Common myeloid progenitor, CD34-positive (primary cell): ENCODE results near the gene TBPL2.
A peak's percentile ranks its signal among the peaks of the same experiment; 100 is the strongest.
"Not testable (repeated sequence)": the region's sequence is repeated elsewhere in the genome, so short reads cannot be mapped to it uniquely, and the experiment has no call there.

ENCODE experiments used
- CTCF ChIA-PET: fragments of 350-600 bp; sonication (Branson Sonifier 250); formaldehyde crosslinking; loops from one replicate; lab custom pipeline; 2021; ENCODE audit warnings: antibody characterized with exemption; lab: Charles Lee
- POLR2A ChIA-PET: fragments of 350-600 bp; sonication (Branson Sonifier 250); formaldehyde crosslinking; loops from one replicate; lab custom pipeline; 2021; ENCODE audit warnings: antibody characterized with exemption; lab: Charles Lee
- DNase-seq, 3 donors: peaks; one replicate each; pipeline versions ENCODE4 v3.0.0 to v3.0.0-alpha.2; 2013
- H3K27ac ChIP-seq, 2 experiments: 1 replicate in 1 of 2; 2 replicates in 1 of 2; pipeline ENCODE4 v1.7.0; 2013; ENCODE audit warnings: inconsistent platforms in 2 of 2, low read length in 2 of 2, mild to moderate bottlenecking in 2 of 2, low read depth in 1 of 2, moderate library complexity in 1 of 2; ENCODE audit not compliant: severe bottlenecking in 2 of 2, insufficient read depth in 1 of 2, poor library complexity in 1 of 2
- H3K27me3 ChIP-seq, 5 experiments: replicated peaks in 2 of 5; 1 replicate in 3 of 5; 2 replicates in 2 of 5; pipeline versions ENCODE4 v1.6.1 to v1.7.0; 2013; ENCODE audit warnings: low read length in 4 of 5, mild to moderate bottlenecking in 2 of 5, moderate library complexity in 2 of 5, inconsistent platforms in 1 of 5; ENCODE audit not compliant: insufficient read depth in 5 of 5, control insufficient read depth in 4 of 5
- H3K36me3 ChIP-seq, 4 experiments: 1 replicate in 2 of 4; 2 replicates in 2 of 4; pipeline versions ENCODE4 v1.6.1 to v1.7.0; 2013; ENCODE audit warnings: low read length in 3 of 4, control low read depth in 1 of 4, mild to moderate bottlenecking in 1 of 4; ENCODE audit not compliant: control insufficient read depth in 4 of 4, insufficient read depth in 4 of 4
- H3K4me1 ChIP-seq, 4 experiments: 1 replicate in 3 of 4; 2 replicates in 1 of 4; pipeline versions ENCODE4 v1.6.1 to v1.7.1; 2013; ENCODE audit warnings: low read length in 3 of 4, mild to moderate bottlenecking in 3 of 4, control low read depth in 1 of 4, inconsistent platforms in 1 of 4, moderate library complexity in 1 of 4; ENCODE audit not compliant: control insufficient read depth in 4 of 4, insufficient read depth in 4 of 4; ENCODE audit errors: control extremely low read depth in 1 of 4
- H3K4me3 ChIP-seq, 7 experiments: 1 replicate in 4 of 7; 2 replicates in 3 of 7; pipeline versions ENCODE4 v1.5.1 to v1.7.0; 2013; ENCODE audit warnings: mild to moderate bottlenecking in 7 of 7, low read length in 6 of 7, moderate library complexity in 6 of 7, inconsistent platforms in 2 of 7, low read depth in 2 of 7, control low read depth in 1 of 7; ENCODE audit not compliant: insufficient read depth in 4 of 7, control insufficient read depth in 1 of 7; ENCODE audit errors: extremely low read depth in 1 of 7
- H3K9me3 ChIP-seq, 5 experiments: 1 replicate in 4 of 5; 2 replicates in 1 of 5; pipeline versions ENCODE4 v1.6.1 to v1.7.1; 2013; ENCODE audit warnings: low read length in 4 of 5, mild to moderate bottlenecking in 2 of 5, inconsistent platforms in 1 of 5, low read depth in 1 of 5, moderate library complexity in 1 of 5; ENCODE audit not compliant: control insufficient read depth in 4 of 5, insufficient read depth in 2 of 5; ENCODE audit errors: control extremely low read depth in 1 of 5
- WGBS: methylation state at CpG from one replicate; pipeline ENCODE4 v1.1.5; 2013; ENCODE audit not compliant: insufficient coverage; 5-methylcytosine and 5-hydroxymethylcytosine counted together

TBPL2 gene

GRCh38 chr14:55384536-55384935 lies 55.9 kb downstream of the TBPL2 start:
- WGBS, result 97% methylated on average over 3 of the region's 3 CpGs
- Histone ChIP-seq H3K27me3 (no peaks in the 10 kb centered on the region), H3K36me3 (peaks cover 2 to 73% (median 44%) of the 10 kb centered on the region in 4 experiments), H3K4me1 (peaks cover 0 to 2% (median 0%) of the 10 kb centered on the region in 4 experiments), H3K4me3 (peak overlapping the region in 1 of 7 experiments; percentile 41), H3K27ac (peak overlapping the region in 1 of 2 experiments; percentile 57), H3K9me3 (no peaks in the 10 kb centered on the region)
- POLR2A ChIA-PET, result no interaction called here
- no peak for DNase-seq
- CTCF ChIA-PET, result interaction anchor here (0.5 to 0.9 kb wide), 2 partner anchors 26 to 820 kb away, joined by 3 read pairs; no protein-coding TSS in a partner anchor

DNA sequence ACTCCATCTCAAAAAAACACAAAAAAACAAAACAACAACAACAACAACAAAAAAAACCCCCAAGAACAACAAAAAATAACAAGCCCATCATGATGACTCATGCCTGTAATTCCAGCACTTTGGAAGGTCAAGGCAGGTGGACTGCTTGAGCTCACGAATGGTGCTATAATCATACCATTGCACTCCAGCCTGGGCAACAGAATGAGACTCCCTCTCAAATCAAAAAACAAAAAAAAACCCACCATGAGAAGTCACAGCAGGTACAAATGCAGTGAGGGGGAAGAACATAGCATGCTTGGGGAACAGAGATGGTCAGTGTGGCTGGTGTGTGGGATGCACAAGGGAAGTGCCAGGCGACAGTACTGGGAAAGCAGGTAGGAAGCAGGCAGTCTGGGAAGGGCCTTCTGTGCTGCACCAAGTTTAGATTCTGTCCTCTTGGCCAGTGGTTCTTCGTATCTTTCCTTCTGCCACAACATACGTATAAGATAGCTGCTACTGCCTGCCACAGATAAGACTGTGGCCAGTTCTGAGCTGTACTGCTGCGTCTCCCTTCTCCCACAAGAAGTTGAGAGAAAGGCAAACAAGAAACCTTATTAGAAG lies 56.8 kb downstream of the TBPL2 start:
- Histone ChIP-seq H3K27ac (peak overlapping the region in 1 of 2 experiments; percentile 57), H3K4me1 (peaks cover 0 to 2% (median 0%) of the 10 kb centered on the region in 4 experiments), H3K36me3 (peaks cover 2 to 72% (median 39%) of the 10 kb centered on the region in 4 experiments), H3K4me3 (peak overlapping the region in 1 of 7 experiments; percentile 1), H3K27me3 (no peaks in the 10 kb centered on the region), H3K9me3 (no peaks in the 10 kb centered on the region)
- 78% methylated on average over 4 of the region's 5 CpGs for WGBS
- peak; percentile 58 to 80 (median 63) for DNase-seq
- ChIA-PET POLR2A (no interaction called here), CTCF (interaction anchor here (0.9 to 1.0 kb wide), 2 partner anchors 12 to 27 kb away, joined by 3 to 4 read pairs; no protein-coding TSS in a partner anchor)

- H3K27ac ChIP-seq, H3K4me3 ChIP-seq, POLR2A ChIA-PET, DNase-seq, H3K27me3 ChIP-seq, H3K9me3 ChIP-seq, H3K4me1 ChIP-seq: not testable (repeated sequence)
- 99% methylated on average over 10 of the region's 10 CpGs for WGBS
- CTCF ChIA-PET, result interaction anchor here (1.1 to 1.2 kb wide), 2 partner anchors 10 to 12 kb away, joined by 3 read pairs; no protein-coding TSS in a partner anchor
- H3K36me3 ChIP-seq, result peaks cover 2 to 74% (median 37%) of the 10 kb centered on the region in 4 experiments
These were observed 57.4 kb downstream of the TBPL2 start for GRCh38 chr14:55383056-55383466.

DNA sequence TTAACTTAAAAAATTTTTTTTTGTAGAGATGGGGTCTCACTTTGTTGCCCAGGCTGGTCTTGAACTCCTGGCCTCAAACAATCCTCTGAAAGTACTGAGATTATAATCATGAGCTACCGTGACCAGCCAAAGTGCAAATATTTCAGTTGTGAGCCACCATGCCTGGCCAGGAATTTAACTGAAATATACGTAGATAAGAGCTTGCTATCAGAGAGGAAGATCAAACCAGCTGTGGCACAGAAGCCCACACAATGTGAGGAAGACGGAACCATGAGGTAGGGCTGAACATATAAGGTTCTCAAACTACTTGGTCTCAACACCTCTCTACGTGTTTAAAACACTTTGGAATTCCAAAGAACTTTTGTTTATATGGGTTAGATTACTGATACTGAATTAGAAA lies 57.9 kb downstream of the TBPL2 start:
- ChIA-PET CTCF (interaction anchor here (1.1 to 1.7 kb wide), 4 partner anchors 9 to 28 kb away, joined by 3 to 6 read pairs (median 3); no protein-coding TSS in a partner anchor), POLR2A (interaction anchor here (0.6 kb wide), 1 partner anchor 62 kb away, joined by 3 read pairs; no protein-coding TSS in a partner anchor)
- peaks cover 2 to 78% (median 39%) of the 10 kb centered on the region in 4 experiments for H3K36me3 ChIP-seq

GRCh38 chr14:55381561-55381960 lies 58.9 kb downstream of the TBPL2 start:
- H3K36me3 ChIP-seq, result peaks cover 5 to 82% (median 39%) of the 10 kb centered on the region in 4 experiments
- CTCF ChIA-PET, result interaction anchor here (1.2 to 1.7 kb wide), 3 partner anchors 10 to 27 kb away, joined by 3 to 6 read pairs (median 3); no protein-coding TSS in a partner anchor

More for the DNA sequence above, 57.9 kb downstream of the TBPL2 start:
- Histone ChIP-seq H3K4me1 (peaks cover 0 to 2% (median 0%) of the 10 kb centered on the region in 4 experiments), H3K9me3 (no peaks in the 10 kb centered on the region), H3K4me3 (no peak overlapping the region), H3K27ac (no peak overlapping the region), H3K27me3 (no peaks in the 10 kb centered on the region)
- 100% methylated on average over 2 of the region's 4 CpGs for WGBS
- no peak for DNase-seq

GRCh38 chr14:55381040-55381439 lies 59.4 kb downstream of the TBPL2 start:
- no peak for DNase-seq
- H3K27me3 ChIP-seq, result no peaks in the 10 kb centered on the region
- POLR2A ChIA-PET, result no interaction called here
- CTCF ChIA-PET, result interaction anchor here (1.1 to 1.7 kb wide), 2 partner anchors 14 to 26 kb away, joined by 3 to 6 read pairs; no protein-coding TSS in a partner anchor
- no peak overlapping the region for H3K27ac ChIP-seq
- H3K36me3 ChIP-seq, result peaks cover 8 to 82% (median 40%) of the 10 kb centered on the region in 4 experiments
- H3K4me1 ChIP-seq, result peaks cover 0 to 2% (median 0%) of the 10 kb centered on the region in 4 experiments
- H3K9me3 ChIP-seq, result no peaks in the 10 kb centered on the region
- 100% methylated on average over 2 of the region's 5 CpGs for WGBS
- H3K4me3 ChIP-seq, result no peak overlapping the region

More at GRCh38 chr14:55381561-55381960, 58.9 kb downstream of the TBPL2 start:
- no peak overlapping the region for H3K27ac ChIP-seq
- no CpG with 5 or more reads among the region's 2 CpGs for WGBS
- peaks cover 0 to 2% (median 0%) of the 10 kb centered on the region in 4 experiments for H3K4me1 ChIP-seq
- DNase-seq, result no peak
- POLR2A ChIA-PET, result no interaction called here
- H3K27me3 ChIP-seq, result no peaks in the 10 kb centered on the region
- no peak overlapping the region for H3K4me3 ChIP-seq
- H3K9me3 ChIP-seq, result no peaks in the 10 kb centered on the region
